GM19043 (cell line): ENCODE data around the gene COL27A1.

Experiments used
- ATAC-seq: cut with Tn5 transposase; IDR thresholded peaks from one replicate; pipeline ENCODE4 v1.9.1; 2021; ENCODE audit warnings: low read depth; ENCODE audit not compliant: unreplicated experiment

COL27A1 gene

GRCh38 chr9:114261987-114262386 lies 106.7 kb downstream of the COL27A1 start:
- no peak for ATAC-seq

GRCh38 chr9:114263853-114264510 lies 108.6 kb downstream of the COL27A1 start:
- no peak for ATAC-seq

GRCh38 chr9:114264806-114265550 lies 109.6 kb downstream of the COL27A1 start:
- ATAC-seq, result no peak

- no peak for ATAC-seq
Measured at GRCh38 chr9:114266969-114267368, 111.6 kb downstream of the COL27A1 start.

- no peak for ATAC-seq
Measured at GRCh38 chr9:114269023-114269422, 113.7 kb downstream of the COL27A1 start.

- ATAC-seq, result no peak
Measured at GRCh38 chr9:114270120-114270975, 115.0 kb downstream of the COL27A1 start.

GRCh38 chr9:114271556-114272510 lies 116.5 kb downstream of the COL27A1 start:
- no peak for ATAC-seq

GRCh38 chr9:114272739-114273431 lies 117.5 kb downstream of the COL27A1 start:
- ATAC-seq, result no peak

- ATAC-seq, result no peak
Measured at GRCh38 chr9:114273461-114273881, 118.1 kb downstream of the COL27A1 start.

GRCh38 chr9:114274217-114274616 lies 118.9 kb downstream of the COL27A1 start:
- no peak for ATAC-seq

GRCh38 chr9:114275246-114276004 lies 120.1 kb downstream of the COL27A1 start:
- no peak for ATAC-seq

- ATAC-seq, result no peak
Measured at GRCh38 chr9:114276908-114277821, 121.8 kb downstream of the COL27A1 start.

GRCh38 chr9:114278356-114278755 lies 123.0 kb downstream of the COL27A1 start:
- ATAC-seq, result no peak

GRCh38 chr9:114278881-114279570 lies 123.7 kb downstream of the COL27A1 start:
- no peak for ATAC-seq

GRCh38 chr9:114279693-114280092 lies 124.4 kb downstream of the COL27A1 start:
- no peak for ATAC-seq

GRCh38 chr9:114280636-114281472 lies 125.5 kb downstream of the COL27A1 start:
- no peak for ATAC-seq
